ENCODE measurements around the gene PRAC1.

- TF ChIP-seq CTCF (conservative IDR thresholded peaks at IDR 0.05): no peak
- no peak for TF ChIP-seq ZFX (IDR thresholded peaks at IDR 0.05)
Observed at GRCh38 chr17:48727415-48728175, 5.3 kb upstream of the PRAC1 start.
